ENCODE results near the gene CCDC154.

DNA sequence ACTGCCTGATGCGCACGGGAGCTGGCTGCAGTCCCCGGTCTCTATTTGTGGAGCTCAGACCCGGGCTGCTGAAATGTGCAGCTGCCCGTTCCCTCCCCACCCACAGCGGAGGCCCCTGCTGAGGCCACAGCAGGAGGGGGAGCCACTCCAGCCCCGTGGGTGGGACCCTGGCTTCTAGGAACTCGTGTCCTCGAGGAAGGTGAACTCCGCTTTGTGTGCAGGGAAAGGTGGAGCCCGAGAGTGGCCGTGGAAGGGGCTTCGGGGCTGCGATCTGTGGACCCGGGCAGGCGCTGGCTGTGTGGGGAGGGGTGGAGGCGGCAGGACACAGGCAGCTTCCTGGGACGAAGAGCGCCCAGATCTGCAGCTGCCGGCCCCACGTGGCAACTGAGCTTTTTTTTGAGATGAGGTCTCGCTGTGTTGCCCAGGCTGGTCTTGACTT lies 2.9 kb downstream of the CCDC154 start:
- TF ChIP-seq POLR2A (IDR thresholded peaks at IDR 0.05), result no peak
- TF ChIP-seq, protein P1, sequence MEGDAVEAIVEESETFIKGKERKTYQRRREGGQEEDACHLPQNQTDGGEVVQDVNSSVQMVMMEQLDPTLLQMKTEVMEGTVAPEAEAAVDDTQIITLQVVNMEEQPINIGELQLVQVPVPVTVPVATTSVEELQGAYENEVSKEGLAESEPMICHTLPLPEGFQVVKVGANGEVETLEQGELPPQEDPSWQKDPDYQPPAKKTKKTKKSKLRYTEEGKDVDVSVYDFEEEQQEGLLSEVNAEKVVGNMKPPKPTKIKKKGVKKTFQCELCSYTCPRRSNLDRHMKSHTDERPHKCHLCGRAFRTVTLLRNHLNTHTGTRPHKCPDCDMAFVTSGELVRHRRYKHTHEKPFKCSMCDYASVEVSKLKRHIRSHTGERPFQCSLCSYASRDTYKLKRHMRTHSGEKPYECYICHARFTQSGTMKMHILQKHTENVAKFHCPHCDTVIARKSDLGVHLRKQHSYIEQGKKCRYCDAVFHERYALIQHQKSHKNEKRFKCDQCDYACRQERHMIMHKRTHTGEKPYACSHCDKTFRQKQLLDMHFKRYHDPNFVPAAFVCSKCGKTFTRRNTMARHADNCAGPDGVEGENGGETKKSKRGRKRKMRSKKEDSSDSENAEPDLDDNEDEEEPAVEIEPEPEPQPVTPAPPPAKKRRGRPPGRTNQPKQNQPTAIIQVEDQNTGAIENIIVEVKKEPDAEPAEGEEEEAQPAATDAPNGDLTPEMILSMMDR (IDR thresholded peaks at IDR 0.05), result no peak
